Spleen (tissue), 11 donors: ENCODE results near the gene VWA1. TPM values are rescaled to one million over a fixed set of nuclear protein-coding genes. Genes with fewer than 3 reads are reported as not detected.
"Not testable (repeated sequence)": the region's sequence is repeated elsewhere in the genome, so short reads cannot be mapped to it uniquely, and the experiment has no call there.

ENCODE experiments used
- DNase-seq: peaks from one replicate; pipeline ENCODE4 v3.0.0-alpha.2; 2020
- H3K27ac ChIP-seq, 8 donors: fragments of 200-600 bp; sonication (generic) in 7 of 8; 1 replicate in 4 of 8; 2 replicates in 4 of 8; pipeline versions ENCODE4 v1.5.0 to v1.8.0; 2016 to 2021; ENCODE audit warnings: inconsistent platforms in 4 of 8, mild to moderate bottlenecking in 4 of 8, moderate library complexity in 1 of 8
- H3K27me3 ChIP-seq, 7 donors: fragments of 200-600 bp; sonication (generic) in 6 of 7; replicated peaks in 1 of 7; 1 replicate in 4 of 7; 2 replicates in 3 of 7; pipeline versions ENCODE4 v1.5.0 to v1.8.0; 2016 to 2021; ENCODE audit warnings: inconsistent platforms in 3 of 7, mild to moderate bottlenecking in 1 of 7
- H3K36me3 ChIP-seq, 6 donors: fragments of 200-600 bp; sonication (generic) in 5 of 6; 1 replicate in 4 of 6; 2 replicates in 2 of 6; pipeline versions ENCODE4 v1.5.0 to v1.8.0; 2016 to 2021; ENCODE audit warnings: inconsistent platforms in 2 of 6
- H3K4me1 ChIP-seq, 6 donors: fragments of 200-600 bp; sonication (generic) in 5 of 6; 1 replicate in 3 of 6; 2 replicates in 3 of 6; pipeline versions ENCODE4 v1.5.0 to v1.8.0; 2016 to 2021; ENCODE audit warnings: inconsistent platforms in 3 of 6
- H3K4me3 ChIP-seq, 8 donors: fragments of 200-600 bp; sonication (generic) in 7 of 8; 1 replicate in 4 of 8; 2 replicates in 4 of 8; pipeline versions ENCODE4 v1.5.0 to v1.8.0; 2016 to 2021; ENCODE audit warnings: inconsistent platforms in 4 of 8, mild to moderate bottlenecking in 4 of 8, moderate library complexity in 2 of 8
- H3K9me3 ChIP-seq, 8 donors: fragments of 200-600 bp; sonication (generic) in 7 of 8; 1 replicate in 4 of 8; 2 replicates in 4 of 8; pipeline versions ENCODE4 v1.5.0 to v1.8.0; 2016 to 2021; ENCODE audit warnings: inconsistent platforms in 4 of 8
- CTCF ChIP-seq, 11 experiments: fragments of 200-600 bp in 7 of 11; fragments of 450-650 bp in 4 of 11; sonication (generic) in 4 of 11; IDR thresholded peaks in 8 of 11; conservative IDR thresholded peaks in 3 of 11; 1 replicate in 7 of 11; 2 replicates in 4 of 11; pipeline versions ENCODE4 v1.4.0 to v1.8.0; 2016 to 2021; ENCODE audit warnings: antibody characterized with exemption in 11 of 11, inconsistent platforms in 4 of 11, mild to moderate bottlenecking in 1 of 11
- POLR2A ChIP-seq, 3 donors: fragments of 450-650 bp; IDR thresholded peaks; one replicate each; pipeline ENCODE4 v1.5.1; 2017; ENCODE audit warnings: antibody characterized with exemption in 3 of 3, mild to moderate bottlenecking in 1 of 3
- POLR2AphosphoS5 ChIP-seq, 3 donors: sonication (generic); formaldehyde crosslinking; IDR thresholded peaks; one replicate each; pipeline ENCODE4 v1.5.1; 2017; ENCODE audit warnings: antibody characterized with exemption in 3 of 3
- WGBS, 5 donors: extraction: QIAGEN DNeasy Blood & Tissue Kit in 3 of 5; methylation state at CpG; one replicate each; pipeline versions ENCODE4 v1.1.5 to v1.1.7; 2013 to 2018; 5-methylcytosine and 5-hydroxymethylcytosine counted together
- intact Hi-C: fragments of 100-400 bp; cut with DNase I; formaldehyde crosslinking; loops from one replicate; pipeline ENCODE4 v1.15.0; 2023; ENCODE audit warnings: low total_unique reads
- polyA plus RNA-seq, 3 donors: library from polyadenylated mRNA; stranded (reverse); fragments of 200-250 nt; gene quantifications; one replicate each; pipeline ENCODE4 v1.2.1, GENCODE V29; 2013
- total RNA-seq, 7 donors: library from RNA; depleted of rRNA in 3 of 7; stranded (reverse); fragments of >200 nt in 3 of 7; fragmentation: NEBNext Ultra II Directional in 4 of 7; extraction: Animal tissue kit (Norgen Biotek cat#: 25700) in 4 of 7; gene quantifications; one replicate each; pipeline versions ENCODE4 v1.1.0 to v1.2.1, GENCODE V29; 2016 to 2021
- donor health status: healthy with polysubstance abuse.
- donor health status: DM: no; HTN: no; CAD: no; lungs with moderate emphysema.
- donor health status: DM: no; HTN: no; CAD: no.
- donor health status: Bipolar disorder and iron deficiency.
- donor health status: healthy.
- donor health status: DM: no; HTN: no; CAD: no.
- donor health status: DM: yes; HTN: yes; CAD: no.

Gene VWA1
- total and polyA plus RNA-seq, 10 donors, result 3.9 to 18.0 (median 12.4) TPM

- no peaks in the 10 kb centered on the region for H3K4me1 ChIP-seq
- H3K27me3 ChIP-seq, result no peaks in the 10 kb centered on the region
- WGBS, 5 donors, result 89 to 97% (median 96%) methylated on average over 16 of the region's 16 CpGs
- no peak for DNase-seq
- H3K4me3 ChIP-seq, result no peak overlapping the region
- H3K36me3 ChIP-seq, result peaks cover 0 to 94% (median 74%) of the 10 kb centered on the region in 6 donors
- no peak overlapping the region for H3K27ac ChIP-seq
- intact Hi-C loops, result no loop called here
- H3K9me3 ChIP-seq, result no peaks in the 10 kb centered on the region
- TF ChIP-seq POLR2A (IDR thresholded peaks at IDR 0.05), result no peak
- TF ChIP-seq POLR2AphosphoS5 (IDR thresholded peaks at IDR 0.05), result peak in 2 of 3 donors; percentile 6 to 35
- TF ChIP-seq CTCF (IDR thresholded peaks at IDR 0.05 in 8 of 11, conservative IDR thresholded peaks at IDR 0.05 in 3 of 11), result no peak
Measured at GRCh38 chr1:1483714-1484113, 48.2 kb downstream of the VWA1 start.

- intact Hi-C loops, H3K9me3 ChIP-seq, H3K4me3 ChIP-seq, H3K27me3 ChIP-seq, DNase-seq, H3K4me1 ChIP-seq, H3K27ac ChIP-seq: not testable (repeated sequence)
- H3K36me3 ChIP-seq, result peaks cover 0 to 95% (median 77%) of the 10 kb centered on the region in 6 donors
- 89 to 98% (median 96%) methylated on average over 12 to 43 of the region's 46 CpGs for WGBS, 5 donors
Measured at GRCh38 chr1:1484976-1485750, 49.7 kb downstream of the VWA1 start.

GRCh38 chr1:1485755-1486317 is 50.3 kb downstream of the VWA1 start:
- H3K27ac ChIP-seq, H3K4me3 ChIP-seq, H3K4me1 ChIP-seq, DNase-seq, H3K9me3 ChIP-seq, H3K27me3 ChIP-seq, intact Hi-C loops: not testable (repeated sequence)
- peaks cover 0 to 95% (median 77%) of the 10 kb centered on the region in 6 donors for H3K36me3 ChIP-seq
- 84 to 97% (median 96%) methylated on average over 6 to 31 of the region's 31 CpGs for WGBS, 5 donors

GRCh38 chr1:1487701-1488100 is 52.2 kb downstream of the VWA1 start:
- no peak for DNase-seq
- TF ChIP-seq POLR2A (IDR thresholded peaks at IDR 0.05), result no peak
- TF ChIP-seq CTCF (IDR thresholded peaks at IDR 0.05 in 8 of 11, conservative IDR thresholded peaks at IDR 0.05 in 3 of 11), result no peak
- TF ChIP-seq POLR2AphosphoS5 (IDR thresholded peaks at IDR 0.05), result no peak
- peaks cover 0 to 17% (median 13%) of the 10 kb centered on the region in 8 donors for H3K9me3 ChIP-seq
- no peaks in the 10 kb centered on the region for H3K27me3 ChIP-seq
- 95 to 99% (median 95%) methylated on average over 6 to 18 of the region's 18 CpGs for WGBS, 5 donors
- intact Hi-C loops, result no loop called here
- H3K4me3 ChIP-seq, result no peak overlapping the region
- no peak overlapping the region for H3K27ac ChIP-seq
- H3K4me1 ChIP-seq, result no peaks in the 10 kb centered on the region
- peaks cover 0 to 100% (median 80%) of the 10 kb centered on the region in 6 donors for H3K36me3 ChIP-seq

GRCh38 chr1:1489231-1489630 is 53.7 kb downstream of the VWA1 start:
- Histone ChIP-seq H3K4me3 (no peak overlapping the region), H3K27ac (no peak overlapping the region), H3K9me3 (peaks cover 0 to 32% (median 27%) of the 10 kb centered on the region in 8 donors), H3K27me3 (no peaks in the 10 kb centered on the region), H3K36me3 (peaks cover 0 to 100% (median 80%) of the 10 kb centered on the region in 6 donors), H3K4me1 (no peaks in the 10 kb centered on the region)
- TF ChIP-seq POLR2A (IDR thresholded peaks at IDR 0.05) (no peak), CTCF (IDR thresholded peaks at IDR 0.05 in 8 of 11, conservative IDR thresholded peaks at IDR 0.05 in 3 of 11) (no peak), POLR2AphosphoS5 (IDR thresholded peaks at IDR 0.05) (no peak)
- no peak for DNase-seq
- intact Hi-C loops, result no loop called here
- 96 to 99% (median 97%) methylated on average over 8 to 16 of the region's 16 CpGs for WGBS, 5 donors
